Osteoblast (primary cell): ENCODE measurements around the gene GP9. TPM values are rescaled to one million over a fixed set of nuclear protein-coding genes. Genes with fewer than 3 reads are reported as not detected.
A peak's percentile ranks its signal among the peaks of the same experiment; 100 is the strongest.

ENCODE experiments used
- DNase-seq: peaks from one replicate; pipeline ENCODE4 v3.0.0; 2011; ENCODE audit warnings: low spot score, mixed read lengths; ENCODE audit not compliant: insufficient read length; ENCODE audit errors: missing footprints
- H2AFZ ChIP-seq: 2 replicates; pipeline ENCODE4 v1.6.0; 2011; ENCODE audit warnings: mild to moderate bottlenecking, low read length
- H3K27ac ChIP-seq: 2 replicates; pipeline ENCODE4 v1.5.1; 2011; ENCODE audit warnings: mild to moderate bottlenecking, low read depth, low read length, moderate library complexity
- H3K27me3 ChIP-seq: 2 replicates; pipeline ENCODE4 v1.6.0; 2012; ENCODE audit warnings: mild to moderate bottlenecking, control low read depth, inconsistent platforms, low read length, moderate library complexity; ENCODE audit not compliant: insufficient read depth
- H3K36me3 ChIP-seq: 2 replicates; pipeline ENCODE4 v1.5.1; 2011; ENCODE audit warnings: mild to moderate bottlenecking, low read length, control low read depth, moderate library complexity; ENCODE audit not compliant: insufficient read depth
- H3K4me1 ChIP-seq: 2 replicates; pipeline ENCODE4 v1.5.1; 2011; ENCODE audit warnings: mild to moderate bottlenecking, low read length, control low read depth, moderate library complexity; ENCODE audit not compliant: insufficient read depth
- H3K4me2 ChIP-seq: 2 replicates; pipeline ENCODE4 v1.6.0; 2011; ENCODE audit warnings: mild to moderate bottlenecking, low read length; ENCODE audit not compliant: insufficient read depth
- H3K4me3 ChIP-seq: fragments of 200-600 bp; sonication (generic); 3 replicates; pipeline ENCODE4 v1.5.1; 2012; ENCODE audit warnings: mild to moderate bottlenecking, low read length, inconsistent platforms; ENCODE audit not compliant: insufficient read depth
- H3K79me2 ChIP-seq: 2 replicates; pipeline ENCODE4 v1.6.0; 2012; ENCODE audit warnings: mild to moderate bottlenecking, low read length, control low read depth, inconsistent platforms; ENCODE audit not compliant: insufficient read depth
- H3K9me3 ChIP-seq: 2 replicates; pipeline ENCODE4 v1.5.1; 2011; ENCODE audit warnings: low read depth, low read length, control low read depth
- H4K20me1 ChIP-seq: 2 replicates; pipeline ENCODE4 v1.6.0; 2012; ENCODE audit warnings: mild to moderate bottlenecking, low read length, control low read depth; ENCODE audit not compliant: insufficient read depth
- total RNA-seq: library from RNA; depleted of rRNA; stranded (reverse); fragments of >200 nt; gene quantifications from 2 replicates; pipeline ENCODE4 v1.2.3, GENCODE V29; 2012
- TF ChIP-seq, protein P1 (sequence below): IDR thresholded peaks from 2 replicates; pipeline ENCODE4 v1.5.1; 2011; ENCODE audit warnings: mild to moderate bottlenecking, low read depth, low read length, moderate library complexity; ENCODE audit errors: extremely low read depth

GP9 gene
- total RNA-seq, 1 donor, result not detected

DNA sequence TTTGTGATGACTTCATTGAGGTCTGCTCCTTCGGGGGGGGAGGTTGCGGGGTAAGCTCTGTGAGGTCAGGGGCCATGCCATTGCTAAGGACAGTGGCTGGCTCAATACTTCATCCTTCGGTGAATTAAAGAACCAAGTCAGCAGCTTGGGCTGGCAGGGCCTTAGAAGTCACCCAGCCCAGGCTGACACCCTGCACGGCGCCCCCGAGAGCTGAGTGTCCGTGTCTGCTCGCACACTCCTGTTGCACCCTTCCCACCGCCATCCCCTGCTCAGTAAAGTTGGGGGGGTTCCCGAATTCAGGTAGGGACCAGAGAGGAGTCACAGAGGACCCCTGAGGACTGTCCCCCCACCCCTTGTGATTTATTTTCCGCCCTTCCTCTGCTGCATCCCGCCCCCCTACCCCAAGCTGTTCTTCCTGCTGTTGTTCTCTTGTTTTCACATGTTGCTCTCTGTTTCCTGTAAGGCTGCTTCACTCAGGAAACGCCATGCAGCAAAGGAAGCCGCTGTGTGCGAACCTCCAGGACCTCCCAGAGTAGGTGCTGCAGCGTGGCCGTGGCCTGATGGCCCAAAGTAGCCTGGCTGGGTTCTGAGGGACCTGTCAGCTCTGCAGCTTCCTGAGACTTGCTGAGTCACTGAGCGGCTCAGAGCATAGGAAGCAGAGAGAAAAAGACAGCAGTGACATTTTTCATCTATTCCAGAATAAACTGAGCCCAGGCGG lies 45.0 kb upstream of the GP9 start:
- no peaks in the 10 kb centered on the region for H3K27me3 ChIP-seq
- DNase-seq, result no peak
- H3K36me3 ChIP-seq, result no peaks in the 10 kb centered on the region
- H3K4me1 ChIP-seq, result no peaks in the 10 kb centered on the region
- no peak overlapping the region for H3K4me2 ChIP-seq
- no peaks in the 10 kb centered on the region for H4K20me1 ChIP-seq
- TF ChIP-seq, protein P1, sequence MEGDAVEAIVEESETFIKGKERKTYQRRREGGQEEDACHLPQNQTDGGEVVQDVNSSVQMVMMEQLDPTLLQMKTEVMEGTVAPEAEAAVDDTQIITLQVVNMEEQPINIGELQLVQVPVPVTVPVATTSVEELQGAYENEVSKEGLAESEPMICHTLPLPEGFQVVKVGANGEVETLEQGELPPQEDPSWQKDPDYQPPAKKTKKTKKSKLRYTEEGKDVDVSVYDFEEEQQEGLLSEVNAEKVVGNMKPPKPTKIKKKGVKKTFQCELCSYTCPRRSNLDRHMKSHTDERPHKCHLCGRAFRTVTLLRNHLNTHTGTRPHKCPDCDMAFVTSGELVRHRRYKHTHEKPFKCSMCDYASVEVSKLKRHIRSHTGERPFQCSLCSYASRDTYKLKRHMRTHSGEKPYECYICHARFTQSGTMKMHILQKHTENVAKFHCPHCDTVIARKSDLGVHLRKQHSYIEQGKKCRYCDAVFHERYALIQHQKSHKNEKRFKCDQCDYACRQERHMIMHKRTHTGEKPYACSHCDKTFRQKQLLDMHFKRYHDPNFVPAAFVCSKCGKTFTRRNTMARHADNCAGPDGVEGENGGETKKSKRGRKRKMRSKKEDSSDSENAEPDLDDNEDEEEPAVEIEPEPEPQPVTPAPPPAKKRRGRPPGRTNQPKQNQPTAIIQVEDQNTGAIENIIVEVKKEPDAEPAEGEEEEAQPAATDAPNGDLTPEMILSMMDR, result no peak
- no peak overlapping the region for H3K4me3 ChIP-seq
- H3K79me2 ChIP-seq, result no peaks in the 10 kb centered on the region
- H2AFZ ChIP-seq, result no peak overlapping the region
- H3K9me3 ChIP-seq, result no peaks in the 10 kb centered on the region
- H3K27ac ChIP-seq, result no peak overlapping the region

DNA sequence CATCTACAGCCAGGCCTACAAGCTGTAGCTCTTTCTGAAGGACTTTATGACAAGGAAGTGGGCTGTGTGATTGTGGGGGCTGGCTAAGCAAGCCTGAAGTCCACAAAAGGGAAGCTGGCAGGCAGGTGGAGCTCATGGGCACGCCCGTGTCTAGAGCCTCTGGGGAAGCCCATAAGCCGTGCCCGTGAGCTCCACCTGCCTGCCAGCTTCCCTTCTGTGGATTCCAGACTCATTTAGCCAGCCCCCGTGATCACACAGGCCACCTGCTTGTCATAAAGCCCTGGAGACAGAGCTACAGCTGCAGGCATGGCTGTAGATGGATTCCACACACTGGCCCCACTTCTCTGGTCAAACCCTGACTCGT lies 44.2 kb upstream of the GP9 start:
- H2AFZ ChIP-seq, result no peak overlapping the region
- no peaks in the 10 kb centered on the region for H3K79me2 ChIP-seq
- no peak overlapping the region for H3K4me2 ChIP-seq
- TF ChIP-seq, protein P1, result no peak
- no peaks in the 10 kb centered on the region for H3K27me3 ChIP-seq
- H3K27ac ChIP-seq, result no peak overlapping the region
- no peaks in the 10 kb centered on the region for H3K36me3 ChIP-seq
- no peaks in the 10 kb centered on the region for H4K20me1 ChIP-seq
- H3K4me1 ChIP-seq, result peaks cover 3% of the 10 kb centered on the region
- no peak overlapping the region for H3K4me3 ChIP-seq
- no peaks in the 10 kb centered on the region for H3K9me3 ChIP-seq
- DNase-seq, result no peak

DNA sequence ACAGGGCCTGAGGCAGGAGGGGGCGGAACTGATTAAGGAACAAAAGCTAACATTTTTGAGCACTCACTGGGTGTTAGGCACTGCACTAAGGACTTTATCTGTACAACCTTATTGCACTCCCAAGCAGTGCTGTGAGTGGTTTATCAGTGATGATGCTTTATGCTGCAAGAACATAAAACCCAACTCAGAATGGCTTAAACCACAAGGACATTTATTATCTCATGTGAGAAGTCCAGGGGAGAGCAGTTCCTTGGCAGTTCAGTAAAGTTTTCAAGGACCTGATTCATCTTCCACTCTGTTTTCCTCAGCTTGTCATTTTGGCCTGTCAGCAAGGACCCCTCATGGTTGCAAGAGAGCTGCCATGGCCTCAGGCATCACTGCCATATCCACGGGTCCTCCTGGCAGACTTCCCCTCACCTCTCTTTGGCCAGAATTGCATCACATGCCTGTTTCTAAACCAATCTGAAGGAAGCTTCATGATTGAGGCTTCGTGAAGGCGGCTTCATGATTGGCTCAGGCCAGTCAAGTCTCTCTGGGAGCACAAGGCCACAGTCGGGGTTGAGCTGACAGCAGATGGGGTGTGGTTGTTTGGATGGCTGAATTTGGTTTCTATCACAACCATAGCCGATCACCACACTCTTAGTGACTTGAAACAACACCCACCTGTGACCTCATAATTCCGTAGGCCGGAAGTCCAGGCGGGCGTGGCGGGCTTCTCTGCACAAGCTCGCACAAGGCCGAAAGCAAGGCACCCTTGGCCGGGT lies 43.7 kb upstream of the GP9 start:
- peaks cover 3% of the 10 kb centered on the region for H3K4me1 ChIP-seq
- H3K79me2 ChIP-seq, result no peaks in the 10 kb centered on the region
- no peaks in the 10 kb centered on the region for H4K20me1 ChIP-seq
- DNase-seq, result peak; percentile 31
- H3K36me3 ChIP-seq, result no peaks in the 10 kb centered on the region
- no peak overlapping the region for H2AFZ ChIP-seq
- peaks cover 3% of the 10 kb centered on the region for H3K27me3 ChIP-seq
- TF ChIP-seq, protein P1, result no peak
- no peak overlapping the region for H3K27ac ChIP-seq
- no peak overlapping the region for H3K4me2 ChIP-seq
- no peak overlapping the region for H3K4me3 ChIP-seq
- no peaks in the 10 kb centered on the region for H3K9me3 ChIP-seq

DNA sequence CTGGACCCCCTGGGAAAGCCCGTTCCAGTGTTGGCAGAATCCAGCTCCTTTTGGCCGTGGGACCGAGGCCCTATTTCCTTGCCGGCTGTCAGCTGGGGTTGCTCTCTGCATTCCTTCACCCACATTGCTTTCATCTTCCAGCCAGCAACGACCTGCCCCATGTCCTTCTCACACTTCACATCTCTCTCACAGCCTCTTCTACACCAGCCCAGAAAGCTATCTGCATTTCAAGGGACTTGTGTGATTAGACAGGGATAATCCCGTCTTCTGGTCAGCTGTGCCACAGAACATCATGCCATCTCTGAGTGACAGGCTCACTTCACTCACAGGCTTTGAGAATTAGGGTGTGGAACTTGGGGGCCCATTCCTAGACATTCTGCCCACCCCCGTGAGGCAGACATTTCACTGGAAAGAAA lies 43.1 kb upstream of the GP9 start:
- H4K20me1 ChIP-seq, result no peaks in the 10 kb centered on the region
- peaks cover 3% of the 10 kb centered on the region for H3K4me1 ChIP-seq
- H3K36me3 ChIP-seq, result no peaks in the 10 kb centered on the region
- H3K79me2 ChIP-seq, result no peaks in the 10 kb centered on the region
- no peak overlapping the region for H2AFZ ChIP-seq
- H3K9me3 ChIP-seq, result no peaks in the 10 kb centered on the region
- TF ChIP-seq, protein P1, result no peak
- no peak overlapping the region for H3K4me2 ChIP-seq
- H3K27me3 ChIP-seq, result peaks cover 9% of the 10 kb centered on the region
- peak; percentile 66 for DNase-seq
- no peak overlapping the region for H3K27ac ChIP-seq
- no peak overlapping the region for H3K4me3 ChIP-seq
